ENCODE data around the gene DLST.

Gene DLST

DNA sequence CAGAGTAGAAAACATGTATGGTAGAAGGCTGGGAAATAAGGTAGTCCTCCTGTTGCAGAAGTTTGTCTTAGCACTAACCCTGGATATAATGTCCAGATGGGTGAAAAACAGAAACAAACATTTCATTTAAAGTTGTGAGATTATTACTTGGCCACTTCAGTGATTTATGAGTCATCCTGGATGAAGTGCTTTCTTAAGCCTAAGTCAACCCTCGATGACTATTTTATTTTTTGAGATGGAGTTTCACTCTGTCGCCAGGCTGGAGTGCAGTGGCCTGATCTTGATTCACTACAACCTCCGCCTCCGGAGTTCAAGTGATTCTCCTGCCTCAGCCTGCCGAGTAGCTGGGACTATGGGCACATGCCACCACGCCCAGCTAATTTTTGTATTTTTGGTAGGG, 10.2 kb downstream of the DLST start:
- intact Hi-C loops (cut with DNase I; ENCODE audit: low total_unique reads) = no loop called here
- H3K27me3 ChIP-seq = no peaks in the 10 kb centered on the region
- H3K36me3 ChIP-seq = peaks cover 76 to 82% (median 78%) of the 10 kb centered on the region in 3 donors
- H3K27ac ChIP-seq = no peak overlapping the region
- no peaks in the 10 kb centered on the region for H3K9me3 ChIP-seq
- H3K4me3 ChIP-seq = no peak overlapping the region
- TF ChIP-seq, protein P1, sequence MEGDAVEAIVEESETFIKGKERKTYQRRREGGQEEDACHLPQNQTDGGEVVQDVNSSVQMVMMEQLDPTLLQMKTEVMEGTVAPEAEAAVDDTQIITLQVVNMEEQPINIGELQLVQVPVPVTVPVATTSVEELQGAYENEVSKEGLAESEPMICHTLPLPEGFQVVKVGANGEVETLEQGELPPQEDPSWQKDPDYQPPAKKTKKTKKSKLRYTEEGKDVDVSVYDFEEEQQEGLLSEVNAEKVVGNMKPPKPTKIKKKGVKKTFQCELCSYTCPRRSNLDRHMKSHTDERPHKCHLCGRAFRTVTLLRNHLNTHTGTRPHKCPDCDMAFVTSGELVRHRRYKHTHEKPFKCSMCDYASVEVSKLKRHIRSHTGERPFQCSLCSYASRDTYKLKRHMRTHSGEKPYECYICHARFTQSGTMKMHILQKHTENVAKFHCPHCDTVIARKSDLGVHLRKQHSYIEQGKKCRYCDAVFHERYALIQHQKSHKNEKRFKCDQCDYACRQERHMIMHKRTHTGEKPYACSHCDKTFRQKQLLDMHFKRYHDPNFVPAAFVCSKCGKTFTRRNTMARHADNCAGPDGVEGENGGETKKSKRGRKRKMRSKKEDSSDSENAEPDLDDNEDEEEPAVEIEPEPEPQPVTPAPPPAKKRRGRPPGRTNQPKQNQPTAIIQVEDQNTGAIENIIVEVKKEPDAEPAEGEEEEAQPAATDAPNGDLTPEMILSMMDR (IDR thresholded peaks at IDR 0.05) = no peak
- H3K4me1 ChIP-seq = peaks cover 0 to 8% (median 4%) of the 10 kb centered on the region in 4 donors
- DNase-seq = no peak

DNA sequence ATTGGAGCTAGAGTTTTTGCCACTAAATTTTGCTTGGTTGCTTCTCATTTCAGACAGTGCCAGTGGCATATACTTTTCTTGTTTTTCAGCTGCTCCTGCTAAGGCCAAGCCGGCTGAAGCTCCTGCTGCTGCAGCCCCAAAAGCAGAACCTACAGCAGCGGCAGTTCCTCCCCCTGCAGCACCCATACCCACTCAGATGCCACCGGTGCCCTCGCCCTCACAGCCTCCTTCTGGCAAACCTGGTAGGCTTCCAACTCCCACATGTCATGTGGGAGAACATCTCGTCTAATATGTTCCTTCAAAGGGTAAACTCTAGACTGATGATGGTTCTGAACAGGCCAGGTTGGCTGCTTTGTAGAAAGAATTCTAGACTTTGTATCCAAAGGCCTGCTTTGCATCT, 11.0 kb downstream of the DLST start:
- Histone ChIP-seq H3K4me1 (peaks cover 0 to 5% (median 2%) of the 10 kb centered on the region in 4 donors), H3K36me3 (peaks cover 85 to 90% (median 87%) of the 10 kb centered on the region in 3 donors)
- intact Hi-C loops (cut with DNase I; ENCODE audit: low total_unique reads) = no loop called here

DNA sequence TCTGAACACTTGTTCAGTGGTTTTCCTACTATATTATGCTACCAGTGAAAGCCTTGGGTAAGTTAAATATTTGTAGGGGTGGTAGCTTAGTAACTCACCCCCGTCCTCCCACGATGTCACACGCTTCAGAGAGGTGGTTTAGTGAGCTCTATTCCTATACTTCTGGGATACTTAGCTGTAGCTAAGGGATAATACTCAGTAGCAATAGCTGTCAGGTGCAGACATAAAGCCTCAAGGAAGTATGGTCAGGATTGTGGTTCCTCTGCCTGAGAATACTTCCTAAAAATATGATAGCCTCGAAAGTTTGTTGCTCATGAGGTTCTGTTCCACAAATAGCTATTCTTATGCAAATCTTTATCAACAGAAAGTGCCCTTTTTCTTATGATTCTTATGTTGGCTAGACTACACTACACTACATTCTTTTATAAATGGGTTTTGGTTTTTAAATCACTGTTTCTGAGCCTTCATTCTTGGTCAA, 11.9 kb downstream of the DLST start:
- H3K36me3 ChIP-seq = peaks cover 93 to 99% (median 96%) of the 10 kb centered on the region in 3 donors
- no peak overlapping the region for H3K4me3 ChIP-seq

More for the DNA sequence above, 11.0 kb downstream of the DLST start:
- no peak overlapping the region for H3K4me3 ChIP-seq
- DNase-seq = no peak
- TF ChIP-seq, protein P1 (IDR thresholded peaks at IDR 0.05) = no peak
- H3K9me3 ChIP-seq = no peaks in the 10 kb centered on the region
- no peaks in the 10 kb centered on the region for H3K27me3 ChIP-seq
- H3K27ac ChIP-seq = no peak overlapping the region

DNA sequence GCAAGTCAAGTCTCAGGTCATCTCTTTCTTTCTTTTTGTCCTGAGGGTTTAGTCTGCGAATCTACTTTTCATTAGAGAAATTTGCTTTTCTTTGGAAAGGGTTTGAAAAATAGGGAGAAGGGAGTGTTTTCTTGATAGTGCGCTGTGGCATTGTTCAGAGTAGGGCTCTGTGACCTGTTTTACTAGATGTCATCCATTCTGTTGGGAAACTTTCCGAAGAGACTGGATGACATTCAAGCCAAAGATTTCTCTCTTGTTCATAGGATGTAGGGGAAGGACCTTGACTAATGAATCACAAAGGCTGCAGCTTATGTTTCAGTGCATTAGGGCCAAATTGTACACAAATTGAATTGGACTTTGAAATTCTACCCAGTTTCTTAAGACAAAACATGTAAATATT, 14.7 kb downstream of the DLST start:
- peaks cover 97 to 100% (median 99%) of the 10 kb centered on the region in 3 donors for H3K36me3 ChIP-seq
- H3K27ac ChIP-seq = no peak overlapping the region
- H3K27me3 ChIP-seq = no peaks in the 10 kb centered on the region
- intact Hi-C loops (cut with DNase I; ENCODE audit: low total_unique reads) = no loop called here
- H3K4me3 ChIP-seq = no peak overlapping the region
- DNase-seq = no peak
- TF ChIP-seq, protein P1 (IDR thresholded peaks at IDR 0.05) = no peak
- no peaks in the 10 kb centered on the region for H3K4me1 ChIP-seq
- no peaks in the 10 kb centered on the region for H3K9me3 ChIP-seq

More for the DNA sequence above, 11.9 kb downstream of the DLST start:
- Histone ChIP-seq H3K9me3 (no peaks in the 10 kb centered on the region), H3K27me3 (no peaks in the 10 kb centered on the region), H3K4me1 (no peaks in the 10 kb centered on the region), H3K27ac (no peak overlapping the region)
- TF ChIP-seq, protein P1 (IDR thresholded peaks at IDR 0.05) = no peak
- intact Hi-C loops (cut with DNase I; ENCODE audit: low total_unique reads) = no loop called here
- DNase-seq = no peak

DNA sequence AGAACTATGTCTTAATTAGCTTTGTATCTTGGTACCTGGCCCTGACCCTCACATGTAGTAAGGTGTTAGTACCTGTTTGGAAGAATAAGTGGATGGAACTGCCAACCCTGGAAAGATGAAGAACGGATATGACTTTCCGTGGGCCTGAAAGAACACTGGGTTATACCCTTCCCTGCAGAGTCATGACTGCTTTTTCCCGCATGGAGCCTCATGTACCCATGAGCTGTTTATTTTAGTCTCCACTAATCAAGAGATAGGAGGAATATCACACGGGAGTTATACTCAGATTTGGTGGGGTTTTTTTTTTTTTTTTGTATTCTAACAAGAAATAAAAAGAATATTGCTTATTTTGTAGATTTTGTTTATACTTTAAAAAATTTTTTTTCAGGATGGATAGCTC, 15.9 kb downstream of the DLST start:
- intact Hi-C loops (cut with DNase I; ENCODE audit: low total_unique reads) = no loop called here
- Histone ChIP-seq H3K27me3 (no peaks in the 10 kb centered on the region), H3K4me1 (no peaks in the 10 kb centered on the region), H3K9me3 (no peaks in the 10 kb centered on the region), H3K27ac (no peak overlapping the region), H3K36me3 (peaks cover 97 to 100% (median 100%) of the 10 kb centered on the region in 3 donors), H3K4me3 (no peak overlapping the region)
- DNase-seq = no peak
- TF ChIP-seq, protein P1 (IDR thresholded peaks at IDR 0.05) = no peak

DNA sequence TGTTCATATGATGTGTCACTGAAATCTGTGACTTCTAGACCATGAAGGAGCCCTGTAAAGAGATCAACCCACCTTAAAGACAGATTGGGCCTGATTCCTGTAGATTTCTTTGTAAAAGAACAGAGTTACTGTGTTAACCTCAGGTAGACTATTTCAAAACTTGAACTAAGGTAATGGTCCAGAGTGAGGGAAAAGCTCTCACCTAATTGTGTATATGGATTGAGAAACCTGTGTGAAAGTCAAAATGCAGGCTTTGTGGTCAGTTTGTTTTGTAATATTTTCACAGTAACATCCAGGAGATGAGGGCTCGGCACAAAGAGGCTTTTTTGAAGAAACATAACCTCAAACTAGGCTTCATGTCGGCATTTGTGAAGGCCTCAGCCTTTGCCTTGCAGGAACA, 16.4 kb downstream of the DLST start:
- Histone ChIP-seq H3K36me3 (peaks cover 97 to 100% (median 100%) of the 10 kb centered on the region in 3 donors), H3K4me1 (no peaks in the 10 kb centered on the region)
- intact Hi-C loops (cut with DNase I; ENCODE audit: low total_unique reads) = no loop called here

More for the DNA sequence above, 16.4 kb downstream of the DLST start:
- no peak overlapping the region for H3K4me3 ChIP-seq
- H3K27me3 ChIP-seq = no peaks in the 10 kb centered on the region
- H3K27ac ChIP-seq = no peak overlapping the region
- TF ChIP-seq, protein P1 (IDR thresholded peaks at IDR 0.05) = no peak
- H3K9me3 ChIP-seq = no peaks in the 10 kb centered on the region
- no peak for DNase-seq
